ENCODE data around the gene MAFG.

Gene MAFG

GRCh38 chr17:81911277-81911961 lies 16.1 kb downstream of the MAFG start, which contains the start of gene PCYT2:
PCYT2 (minus strand) TSS chr17:81911399; CDS start chr17:81911355, 44 bp downstream.
- peak within 1 kb of the TSS; percentile 71; the same call in 1 of the 2 replicates for H3K9ac ChIP-seq (ENCODE audit: low read length)
- TF ChIP-seq CTCF (IDR thresholded peaks at IDR 0.05; ENCODE audit: low read length): peak; percentile 27; the same call in 1 of the 2 replicates
- TF ChIP-seq EZH2phosphoT487 (IDR thresholded peaks at IDR 0.05; ENCODE audit: low read length): no peak
- peak within 1 kb of the TSS; percentile 80 for H2AFZ ChIP-seq (ENCODE audit: low read length)
- no peaks in the 10 kb centered on the region; the same call in 1 of the 2 replicates for H3F3A ChIP-seq (ENCODE audit: insufficient read depth, low read length)
- peak within 1 kb of the TSS; percentile 96 for H3K4me3 ChIP-seq (ENCODE audit: low read length)
- no peaks in the 10 kb centered on the region for H3K27me3 ChIP-seq (replicated peaks; ENCODE audit: insufficient read depth, low read length)
- peak; percentile 95 for DNase-seq
- H3K9me2 ChIP-seq (replicated peaks; ENCODE audit: insufficient read depth, low read length): no peaks in the 10 kb centered on the region
- H4K20me1 ChIP-seq (ENCODE audit: insufficient read depth, low read length): no peaks in the 10 kb centered on the region
- H3K9me3 ChIP-seq (replicated peaks; ENCODE audit: insufficient read depth, low read length): no peaks in the 10 kb centered on the region
- H3K4me1 ChIP-seq (ENCODE audit: low read length): peaks cover 7% of the 10 kb centered on the region
- peaks cover 39% of the 10 kb centered on the region for H3K79me2 ChIP-seq (ENCODE audit: low read length)
- peak within 1 kb of the TSS; percentile 97 for H3K4me2 ChIP-seq (ENCODE audit: low read depth, low read length)
- peak within 1 kb of the TSS; percentile 10; the same call in 1 of the 2 replicates for H3K27ac ChIP-seq (ENCODE audit: low read length)
- H3K36me3 ChIP-seq (replicated peaks; ENCODE audit: insufficient read depth, low read length): peaks cover 11% of the 10 kb centered on the region; the same call in 1 of the 2 replicates

DNA sequence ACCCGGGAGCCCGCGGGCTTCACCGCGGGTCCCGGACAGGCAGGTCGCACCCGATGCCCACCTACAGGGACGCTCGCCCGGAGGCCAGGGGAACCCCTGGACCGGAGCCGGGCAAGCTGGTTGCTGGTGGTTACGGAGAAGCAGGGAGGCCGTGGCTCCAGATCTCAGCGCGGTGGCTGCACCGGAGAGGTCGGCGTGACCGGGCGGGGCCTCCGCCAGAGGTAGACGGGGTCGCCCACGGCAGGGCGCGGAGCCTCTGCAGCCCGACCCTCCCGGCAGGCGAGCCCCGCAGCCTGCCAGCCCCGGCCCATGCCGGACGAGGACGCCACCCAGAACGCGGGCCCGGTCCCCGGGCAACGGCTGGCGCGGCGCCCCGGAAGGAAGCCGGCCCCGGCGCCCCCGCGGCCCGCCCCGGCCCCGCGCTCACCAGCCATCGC lies 16.7 kb downstream of the MAFG start:
- peak overlapping the region; percentile 80 for H2AFZ ChIP-seq (ENCODE audit: low read length)
- no peaks in the 10 kb centered on the region for H3K9me3 ChIP-seq (replicated peaks; ENCODE audit: insufficient read depth, low read length)
- TF ChIP-seq EZH2 (optimal IDR thresholded peaks at IDR 0.05; ENCODE audit: low read depth, low read length) (no peak), EZH2phosphoT487 (IDR thresholded peaks at IDR 0.05; ENCODE audit: low read length) (no peak), CTCF (IDR thresholded peaks at IDR 0.05; ENCODE audit: low read length) (no peak)
- H3K27ac ChIP-seq (ENCODE audit: low read length): peak overlapping the region; percentile 10; the same call in 1 of the 2 replicates
- peaks cover 33% of the 10 kb centered on the region for H3K79me2 ChIP-seq (ENCODE audit: low read length)
- H3F3A ChIP-seq (ENCODE audit: insufficient read depth, low read length): no peaks in the 10 kb centered on the region; the same call in 1 of the 2 replicates
- peak overlapping the region; percentile 96 for H3K4me3 ChIP-seq (ENCODE audit: low read length)
- no peaks in the 10 kb centered on the region for H4K20me1 ChIP-seq (ENCODE audit: insufficient read depth, low read length)
- H3K9me2 ChIP-seq (replicated peaks; ENCODE audit: insufficient read depth, low read length): no peaks in the 10 kb centered on the region
- DNase-seq: no peak
- peak overlapping the region; percentile 97 for H3K4me2 ChIP-seq (ENCODE audit: low read depth, low read length)
- peaks cover 11% of the 10 kb centered on the region; the same call in 1 of the 2 replicates for H3K36me3 ChIP-seq (replicated peaks; ENCODE audit: insufficient read depth, low read length)
- H3K4me1 ChIP-seq (ENCODE audit: low read length): peaks cover 7% of the 10 kb centered on the region
- H3K9ac ChIP-seq (ENCODE audit: low read length): peak overlapping the region; percentile 71; the same call in 1 of the 2 replicates
- H3K27me3 ChIP-seq (replicated peaks; ENCODE audit: insufficient read depth, low read length): no peaks in the 10 kb centered on the region

GRCh38 chr17:81909966-81910839 lies 17.3 kb downstream of the MAFG start:
- H3K4me3 ChIP-seq (ENCODE audit: low read length): peak overlapping the region; percentile 96
- peak overlapping the region; percentile 10; the same call in 1 of the 2 replicates for H3K27ac ChIP-seq (ENCODE audit: low read length)

More at GRCh38 chr17:81909966-81910839, 17.3 kb downstream of the MAFG start:
- no peaks in the 10 kb centered on the region for H3K27me3 ChIP-seq (replicated peaks; ENCODE audit: insufficient read depth, low read length)
- H3F3A ChIP-seq (ENCODE audit: insufficient read depth, low read length): no peaks in the 10 kb centered on the region; the same call in 1 of the 2 replicates
- H3K79me2 ChIP-seq (ENCODE audit: low read length): peaks cover 26% of the 10 kb centered on the region
- no peaks in the 10 kb centered on the region for H3K9me2 ChIP-seq (replicated peaks; ENCODE audit: insufficient read depth, low read length)
- H3K9ac ChIP-seq (ENCODE audit: low read length): peak overlapping the region; percentile 71; the same call in 1 of the 2 replicates
- H3K4me1 ChIP-seq (ENCODE audit: low read length): peaks cover 7% of the 10 kb centered on the region
- DNase-seq: no peak
- H3K4me2 ChIP-seq (ENCODE audit: low read depth, low read length): peak overlapping the region; percentile 97
- H2AFZ ChIP-seq (ENCODE audit: low read length): peak overlapping the region; percentile 80
- H3K36me3 ChIP-seq (replicated peaks; ENCODE audit: insufficient read depth, low read length): peaks cover 11% of the 10 kb centered on the region; the same call in 1 of the 2 replicates
- no peak for TF ChIP-seq EZH2phosphoT487 (IDR thresholded peaks at IDR 0.05; ENCODE audit: low read length)
- H4K20me1 ChIP-seq (ENCODE audit: insufficient read depth, low read length): no peaks in the 10 kb centered on the region
- H3K9me3 ChIP-seq (replicated peaks; ENCODE audit: insufficient read depth, low read length): no peaks in the 10 kb centered on the region

All from MM.1S (cell line).